ENCODE measurements around the gene PI4K2A. TPM values are rescaled to one million over a fixed set of nuclear protein-coding genes. Genes with fewer than 3 reads are reported as not detected.
A peak's percentile ranks its signal among the peaks of the same experiment; 100 is the strongest.
"Not testable (repeated sequence)": the region's sequence is repeated elsewhere in the genome, so short reads cannot be mapped to it uniquely, and the experiment has no call there.

Gene PI4K2A
- total and polyA plus RNA-seq, 2 experiments from 2014 or later = 16.6 to 28.7 TPM

DNA sequence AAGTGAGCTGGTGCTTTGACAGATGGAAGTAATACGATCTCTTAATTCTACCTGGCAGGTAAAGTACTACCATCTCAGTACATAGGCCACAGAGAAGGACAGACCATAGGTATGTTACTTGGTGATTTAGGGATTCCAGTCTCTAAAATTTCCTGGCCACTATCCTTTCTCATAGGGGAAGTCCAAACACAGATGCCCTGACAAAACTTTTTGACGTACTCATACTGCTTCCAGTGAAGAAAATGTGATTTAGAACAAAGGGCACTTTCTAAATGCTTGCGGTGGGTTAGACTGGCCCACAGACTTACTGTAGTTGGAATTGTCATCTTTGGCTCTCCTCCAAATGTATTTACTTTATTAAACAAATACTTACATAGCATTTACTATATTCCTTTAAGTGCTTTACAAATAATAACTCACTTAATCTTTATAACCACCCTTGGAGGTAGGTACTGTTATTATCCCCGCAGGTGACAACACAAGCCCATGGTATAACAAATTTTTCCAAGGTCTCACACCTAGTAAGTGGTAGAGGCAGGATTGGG, 3.0 kb downstream of the PI4K2A start:
- H3K4me3 ChIP-seq = no peak overlapping the region
- no peaks in the 10 kb centered on the region for H3K27me3 ChIP-seq (replicated peaks; ENCODE audit: insufficient read depth)
- peaks cover 76% of the 10 kb centered on the region for H3K79me2 ChIP-seq (ENCODE audit: insufficient read depth)
- H3K9ac ChIP-seq = no peak overlapping the region
- H2AFZ ChIP-seq = no peak overlapping the region
- no peak overlapping the region for H3K27ac ChIP-seq
- in situ Hi-C loops (cut with MboI) = no loop called here
- peaks cover 27% of the 10 kb centered on the region for H3K4me1 ChIP-seq (ENCODE audit: insufficient read depth)
- WGBS, 2 experiments (ENCODE audit: low coverage in 1 of 2, low lambda C conversion rate in 2 of 2, missing lambda C conversion rate in 2 of 2) = 97 to 99% methylated on average over 4 of the region's 4 CpGs
- no peaks in the 10 kb centered on the region for H3K9me3 ChIP-seq (ENCODE audit: low read depth)
- no peaks in the 10 kb centered on the region for H3K9me2 ChIP-seq (ENCODE audit: insufficient read depth)
- peaks cover 9% of the 10 kb centered on the region for H3K36me3 ChIP-seq (ENCODE audit: low read depth)
- no peak for TF ChIP-seq EZH2 (IDR thresholded peaks at IDR 0.05; ENCODE audit: insufficient read depth, poor library complexity, severe bottlenecking)
- no peak for TF ChIP-seq EZH2phosphoT487 (IDR thresholded peaks at IDR 0.05; ENCODE audit: insufficient read depth, low read depth)
- no peaks in the 10 kb centered on the region for H4K20me1 ChIP-seq (ENCODE audit: insufficient read depth)
- peaks cover 39% of the 10 kb centered on the region for H3F3A ChIP-seq (ENCODE audit: insufficient read depth)
- DNase-seq = no peak
- H3K4me2 ChIP-seq (ENCODE audit: unreplicated experiment) = no peak overlapping the region

DNA sequence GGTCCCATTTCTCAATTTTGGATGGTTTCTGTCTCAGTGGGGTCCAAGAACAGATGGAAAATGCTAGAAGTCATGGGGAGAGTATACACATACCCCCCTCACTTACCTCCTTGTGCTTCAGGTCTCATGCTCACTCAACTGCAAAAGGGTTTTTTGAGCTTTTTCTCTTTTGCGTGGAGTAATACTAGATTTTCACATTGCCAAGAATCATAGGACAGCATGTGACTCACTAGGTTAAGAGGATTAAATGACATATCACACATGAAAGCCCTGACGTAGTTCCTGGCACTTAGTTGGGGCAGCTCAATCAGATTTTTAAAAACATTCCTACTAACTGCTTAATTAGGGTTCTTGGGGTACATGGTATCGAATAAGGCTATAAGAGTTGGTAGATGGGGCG, 4.5 kb downstream of the PI4K2A start:
- Histone ChIP-seq H2AFZ (no peak overlapping the region), H3K79me2 (ENCODE audit: insufficient read depth) (peaks cover 82% of the 10 kb centered on the region), H3K36me3 (ENCODE audit: low read depth) (peaks cover 9% of the 10 kb centered on the region), H3K27ac (no peak overlapping the region), H3K4me1 (ENCODE audit: insufficient read depth) (peaks cover 39% of the 10 kb centered on the region), H3K4me3 (no peak overlapping the region), H3K27me3 (replicated peaks; ENCODE audit: insufficient read depth) (no peaks in the 10 kb centered on the region), H4K20me1 (ENCODE audit: insufficient read depth) (no peaks in the 10 kb centered on the region), H3K9ac (no peak overlapping the region), H3K9me2 (ENCODE audit: insufficient read depth) (no peaks in the 10 kb centered on the region), H3K4me2 (ENCODE audit: unreplicated experiment) (no peak overlapping the region), H3K9me3 (ENCODE audit: low read depth) (no peaks in the 10 kb centered on the region), H3F3A (ENCODE audit: insufficient read depth) (peaks cover 52% of the 10 kb centered on the region)
- TF ChIP-seq EZH2phosphoT487 (IDR thresholded peaks at IDR 0.05; ENCODE audit: insufficient read depth, low read depth) (no peak), EZH2 (IDR thresholded peaks at IDR 0.05; ENCODE audit: insufficient read depth, poor library complexity, severe bottlenecking) (no peak)
- 88 to 90% methylated on average over 4 of the region's 4 CpGs for WGBS, 2 experiments (ENCODE audit: low coverage in 1 of 2, low lambda C conversion rate in 2 of 2, missing lambda C conversion rate in 2 of 2)
- in situ Hi-C loops (cut with MboI) = no loop called here
- DNase-seq = no peak

DNA sequence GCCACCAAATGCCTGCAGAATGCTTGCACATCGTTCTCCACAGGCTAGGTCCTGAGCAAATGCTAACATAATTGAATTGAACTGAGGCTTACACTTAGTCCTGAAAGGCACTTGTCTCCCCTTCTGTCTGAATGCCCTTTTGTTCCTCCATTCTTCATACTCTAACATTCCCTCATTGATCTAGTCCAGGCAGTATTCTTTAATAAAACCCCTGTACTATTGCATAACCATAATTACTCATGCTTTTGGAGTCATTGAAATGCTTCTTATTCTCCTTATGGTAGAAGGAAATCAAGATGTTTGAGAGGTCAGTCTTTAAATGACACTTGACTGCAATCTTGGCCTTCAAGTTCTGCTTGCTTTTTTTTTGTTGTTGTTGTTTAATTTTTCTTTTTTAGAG, 7.1 kb downstream of the PI4K2A start:
- H3K79me2 ChIP-seq (ENCODE audit: insufficient read depth) = peaks cover 92% of the 10 kb centered on the region
- peak overlapping the region; percentile 77 for H3K4me2 ChIP-seq (ENCODE audit: unreplicated experiment)
- in situ Hi-C loops (cut with MboI) = no loop called here
- TF ChIP-seq EZH2 (IDR thresholded peaks at IDR 0.05; ENCODE audit: insufficient read depth, poor library complexity, severe bottlenecking) = no peak
- no peak for TF ChIP-seq EZH2phosphoT487 (IDR thresholded peaks at IDR 0.05; ENCODE audit: insufficient read depth, low read depth)
- no peaks in the 10 kb centered on the region for H4K20me1 ChIP-seq (ENCODE audit: insufficient read depth)
- peak; percentile 71 for DNase-seq
- 29 to 33% methylated on average over 1 of the region's 1 CpG for WGBS, 2 experiments (ENCODE audit: low coverage in 1 of 2, low lambda C conversion rate in 2 of 2, missing lambda C conversion rate in 2 of 2)
- peaks cover 39% of the 10 kb centered on the region for H3K4me1 ChIP-seq (ENCODE audit: insufficient read depth)
- H3F3A ChIP-seq (ENCODE audit: insufficient read depth) = peaks cover 59% of the 10 kb centered on the region
- H3K9me3 ChIP-seq (ENCODE audit: low read depth) = no peaks in the 10 kb centered on the region
- no peaks in the 10 kb centered on the region for H3K9me2 ChIP-seq (ENCODE audit: insufficient read depth)
- H3K27ac ChIP-seq = peak overlapping the region; percentile 87
- H2AFZ ChIP-seq = no peak overlapping the region
- H3K9ac ChIP-seq = no peak overlapping the region
- no peak overlapping the region for H3K4me3 ChIP-seq
- no peaks in the 10 kb centered on the region for H3K27me3 ChIP-seq (replicated peaks; ENCODE audit: insufficient read depth)
- peaks cover 23% of the 10 kb centered on the region for H3K36me3 ChIP-seq (ENCODE audit: low read depth)

DNA sequence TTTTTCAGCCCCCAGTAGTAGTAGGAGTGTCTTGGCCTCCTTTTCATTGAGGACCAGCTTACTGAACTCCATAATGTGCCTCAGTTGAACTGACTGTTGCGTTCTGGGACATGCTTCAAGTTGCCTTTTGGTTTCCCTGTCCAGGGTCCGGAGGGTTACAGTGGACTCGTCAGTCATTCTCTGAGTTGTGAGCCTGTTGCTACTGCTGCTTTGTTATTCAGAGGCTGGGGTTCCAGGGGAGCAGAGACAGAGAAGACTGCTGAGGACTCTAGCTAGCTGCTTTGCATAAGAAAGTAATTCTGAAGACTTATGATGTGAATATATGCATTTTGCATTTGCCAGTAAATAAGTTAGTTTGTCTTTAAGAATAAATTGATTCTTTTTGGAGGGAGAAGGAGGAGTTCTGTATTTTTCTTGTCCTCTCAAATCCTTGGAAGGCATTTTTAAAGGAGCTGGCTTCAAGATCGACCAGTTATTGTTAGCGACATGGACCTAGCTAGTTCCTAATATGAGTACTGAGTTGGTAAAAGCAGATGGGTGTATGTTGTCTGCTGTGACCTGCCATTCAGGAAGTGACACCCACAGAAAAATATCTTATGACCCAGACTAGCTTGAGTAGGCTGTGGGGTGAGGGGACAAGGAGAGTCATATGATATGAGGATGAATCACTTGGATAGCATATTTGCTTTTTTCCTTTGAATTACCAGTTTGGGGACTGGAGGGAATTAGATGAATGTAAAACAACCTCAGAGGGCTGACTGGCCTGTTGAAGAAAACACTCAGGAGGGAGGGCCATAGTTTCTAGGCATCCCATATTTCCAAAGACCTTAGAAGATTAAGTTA, 8.3 kb downstream of the PI4K2A start:
- Histone ChIP-seq H3K36me3 (ENCODE audit: low read depth) (peaks cover 30% of the 10 kb centered on the region), H3K27me3 (replicated peaks; ENCODE audit: insufficient read depth) (no peaks in the 10 kb centered on the region), H2AFZ (peak overlapping the region; percentile 1; the same call in 1 of the 2 replicates), H3K9me3 (ENCODE audit: low read depth) (no peaks in the 10 kb centered on the region), H3K9ac (peak overlapping the region; percentile 57), H3K4me1 (ENCODE audit: insufficient read depth) (peaks cover 34% of the 10 kb centered on the region), H3K4me2 (ENCODE audit: unreplicated experiment) (peak overlapping the region; percentile 77), H3K27ac (peak overlapping the region; percentile 87), H3K9me2 (ENCODE audit: insufficient read depth) (no peaks in the 10 kb centered on the region), H4K20me1 (ENCODE audit: insufficient read depth) (no peaks in the 10 kb centered on the region), H3K79me2 (ENCODE audit: insufficient read depth) (peaks cover 92% of the 10 kb centered on the region), H3K4me3 (peak overlapping the region; percentile 54), H3F3A (ENCODE audit: insufficient read depth) (peaks cover 49% of the 10 kb centered on the region)
- in situ Hi-C loops (cut with MboI) = no loop called here
- WGBS, 2 experiments (ENCODE audit: low coverage in 1 of 2, low lambda C conversion rate in 2 of 2, missing lambda C conversion rate in 2 of 2) = 42 to 43% methylated on average over 5 of the region's 5 CpGs
- TF ChIP-seq EZH2 (IDR thresholded peaks at IDR 0.05; ENCODE audit: insufficient read depth, poor library complexity, severe bottlenecking) = no peak
- no peak for TF ChIP-seq EZH2phosphoT487 (IDR thresholded peaks at IDR 0.05; ENCODE audit: insufficient read depth, low read depth)
- DNase-seq = peak; percentile 96

GRCh38 chr10:97649405-97649750, 8.9 kb downstream of the PI4K2A start:
- H3K9me2 ChIP-seq (ENCODE audit: insufficient read depth); H3K27me3 ChIP-seq (replicated peaks; ENCODE audit: insufficient read depth); in situ Hi-C loops (cut with MboI); H2AFZ ChIP-seq; H3K9me3 ChIP-seq (ENCODE audit: low read depth); H4K20me1 ChIP-seq (ENCODE audit: insufficient read depth); DNase-seq: not testable (repeated sequence)
- H3K27ac ChIP-seq = peak overlapping the region; percentile 87
- peaks cover 31% of the 10 kb centered on the region for H3K36me3 ChIP-seq (ENCODE audit: low read depth)
- peak overlapping the region; percentile 77 for H3K4me2 ChIP-seq (ENCODE audit: unreplicated experiment)
- H3K4me3 ChIP-seq = peak overlapping the region; percentile 54
- H3F3A ChIP-seq (ENCODE audit: insufficient read depth) = peaks cover 49% of the 10 kb centered on the region
- 43 to 59% methylated on average over 4 of the region's 4 CpGs for WGBS, 2 experiments (ENCODE audit: low coverage in 1 of 2, low lambda C conversion rate in 2 of 2, missing lambda C conversion rate in 2 of 2)
- H3K9ac ChIP-seq = peak overlapping the region; percentile 57
- H3K4me1 ChIP-seq (ENCODE audit: insufficient read depth) = peaks cover 34% of the 10 kb centered on the region
- H3K79me2 ChIP-seq (ENCODE audit: insufficient read depth) = peaks cover 92% of the 10 kb centered on the region
